Ishikawa (cell line): ENCODE measurements around the gene GMEB2.

Experiments
- CEBPB ChIP-seq: IDR thresholded peaks from 2 replicates; pipeline ENCODE4 v1.6.1; 2012
- CREB1 ChIP-seq: IDR thresholded peaks from 2 replicates; pipeline ENCODE4 v1.6.1; 2012; ENCODE audit warnings: low read depth
- EGR1 ChIP-seq: IDR thresholded peaks from 2 replicates; pipeline ENCODE4 v1.6.1; 2012
- EP300 ChIP-seq: IDR thresholded peaks from 2 replicates; pipeline ENCODE4 v1.6.1; 2012; ENCODE audit warnings: borderline replicate concordance
- FOXM1 ChIP-seq: IDR thresholded peaks from 2 replicates; pipeline ENCODE4 v1.6.1; 2012; ENCODE audit warnings: low read depth, borderline replicate concordance
- NFIC ChIP-seq: IDR thresholded peaks from 2 replicates; pipeline ENCODE4 v1.6.1; 2012
- RAD21 ChIP-seq: IDR thresholded peaks from 2 replicates; pipeline ENCODE4 v1.6.1; 2012; ENCODE audit warnings: low read depth
- TAF1 ChIP-seq: IDR thresholded peaks from 2 replicates; pipeline ENCODE4 v1.6.1; 2012; ENCODE audit warnings: low read depth, mild to moderate bottlenecking
- TCF12 ChIP-seq: IDR thresholded peaks from 2 replicates; pipeline ENCODE4 v1.6.1; 2012; ENCODE audit warnings: low read depth
- TEAD4 ChIP-seq: IDR thresholded peaks from 2 replicates; pipeline ENCODE4 v1.6.1; 2012
- YY1 ChIP-seq: IDR thresholded peaks from 2 replicates; pipeline ENCODE4 v1.6.1; 2012; ENCODE audit warnings: low read depth
- ZBTB7A ChIP-seq: IDR thresholded peaks from 2 replicates; pipeline ENCODE4 v1.6.1; 2012; ENCODE audit warnings: low read depth
- TF ChIP-seq, protein P1 (sequence below): IDR thresholded peaks from 2 replicates; pipeline ENCODE4 v1.6.1; 2012; ENCODE audit warnings: low read depth, mild to moderate bottlenecking
- TF ChIP-seq, protein P2 (sequence below): IDR thresholded peaks from 2 replicates; pipeline ENCODE4 v1.6.1; 2012
- TF ChIP-seq, protein P3 (sequence below): IDR thresholded peaks from 2 replicates; pipeline ENCODE4 v1.6.1; 2012

GMEB2 gene

DNA sequence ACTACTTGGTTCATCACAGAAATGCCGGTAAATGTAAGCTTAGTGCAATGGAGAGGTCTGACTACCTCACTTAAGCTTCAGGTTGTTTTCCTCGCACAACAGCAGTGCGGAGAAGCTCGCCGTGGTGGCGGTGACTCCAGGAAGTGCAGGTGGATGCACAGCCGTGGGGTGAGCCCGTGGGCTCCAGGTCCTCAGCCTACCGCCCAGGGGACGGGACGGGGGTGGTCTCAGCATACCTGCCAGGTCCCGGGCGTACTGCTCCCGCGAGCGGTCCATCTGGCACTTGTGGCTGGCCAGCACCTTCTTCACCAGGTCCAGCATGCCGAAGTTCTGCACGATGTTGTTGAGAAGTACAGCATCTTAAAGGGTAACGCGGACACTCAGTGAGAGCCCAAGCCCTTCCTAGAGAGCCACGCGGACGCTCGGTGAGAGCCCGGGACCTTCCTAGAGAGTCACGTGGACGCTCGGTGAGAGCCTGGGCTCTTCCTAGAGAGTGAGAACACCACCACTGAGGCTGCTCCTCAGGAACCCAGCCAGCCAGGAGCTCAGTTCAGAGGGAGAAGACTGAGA lies 35.0 kb downstream of the GMEB2 start:
- TF ChIP-seq, protein P1, sequence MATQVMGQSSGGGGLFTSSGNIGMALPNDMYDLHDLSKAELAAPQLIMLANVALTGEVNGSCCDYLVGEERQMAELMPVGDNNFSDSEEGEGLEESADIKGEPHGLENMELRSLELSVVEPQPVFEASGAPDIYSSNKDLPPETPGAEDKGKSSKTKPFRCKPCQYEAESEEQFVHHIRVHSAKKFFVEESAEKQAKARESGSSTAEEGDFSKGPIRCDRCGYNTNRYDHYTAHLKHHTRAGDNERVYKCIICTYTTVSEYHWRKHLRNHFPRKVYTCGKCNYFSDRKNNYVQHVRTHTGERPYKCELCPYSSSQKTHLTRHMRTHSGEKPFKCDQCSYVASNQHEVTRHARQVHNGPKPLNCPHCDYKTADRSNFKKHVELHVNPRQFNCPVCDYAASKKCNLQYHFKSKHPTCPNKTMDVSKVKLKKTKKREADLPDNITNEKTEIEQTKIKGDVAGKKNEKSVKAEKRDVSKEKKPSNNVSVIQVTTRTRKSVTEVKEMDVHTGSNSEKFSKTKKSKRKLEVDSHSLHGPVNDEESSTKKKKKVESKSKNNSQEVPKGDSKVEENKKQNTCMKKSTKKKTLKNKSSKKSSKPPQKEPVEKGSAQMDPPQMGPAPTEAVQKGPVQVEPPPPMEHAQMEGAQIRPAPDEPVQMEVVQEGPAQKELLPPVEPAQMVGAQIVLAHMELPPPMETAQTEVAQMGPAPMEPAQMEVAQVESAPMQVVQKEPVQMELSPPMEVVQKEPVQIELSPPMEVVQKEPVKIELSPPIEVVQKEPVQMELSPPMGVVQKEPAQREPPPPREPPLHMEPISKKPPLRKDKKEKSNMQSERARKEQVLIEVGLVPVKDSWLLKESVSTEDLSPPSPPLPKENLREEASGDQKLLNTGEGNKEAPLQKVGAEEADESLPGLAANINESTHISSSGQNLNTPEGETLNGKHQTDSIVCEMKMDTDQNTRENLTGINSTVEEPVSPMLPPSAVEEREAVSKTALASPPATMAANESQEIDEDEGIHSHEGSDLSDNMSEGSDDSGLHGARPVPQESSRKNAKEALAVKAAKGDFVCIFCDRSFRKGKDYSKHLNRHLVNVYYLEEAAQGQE: no peak
- no peak for TF ChIP-seq YY1
- TF ChIP-seq RAD21: no peak
- no peak for TF ChIP-seq CREB1

DNA sequence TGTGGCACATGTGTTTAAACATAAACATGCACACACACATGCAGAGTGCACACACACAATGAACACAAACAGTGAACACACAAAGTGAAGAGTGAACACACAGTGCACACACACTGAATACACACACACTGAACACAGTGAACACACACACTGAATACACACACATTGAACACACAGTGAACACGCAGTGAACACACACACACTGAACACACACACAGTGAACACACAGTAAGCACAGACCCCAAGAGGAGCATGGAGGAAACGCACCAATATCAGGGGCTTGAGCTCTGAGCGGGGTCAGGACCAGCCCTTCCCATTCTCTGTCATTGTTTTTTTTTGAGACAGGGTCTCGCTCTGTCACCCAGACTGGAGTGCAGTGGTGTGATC lies 35.8 kb downstream of the GMEB2 start:
- TF ChIP-seq, protein P2, sequence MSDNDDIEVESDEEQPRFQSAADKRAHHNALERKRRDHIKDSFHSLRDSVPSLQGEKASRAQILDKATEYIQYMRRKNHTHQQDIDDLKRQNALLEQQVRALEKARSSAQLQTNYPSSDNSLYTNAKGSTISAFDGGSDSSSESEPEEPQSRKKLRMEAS: no peak
- TF ChIP-seq RAD21: no peak
- TF ChIP-seq YY1: no peak
- no peak for TF ChIP-seq TCF12
- no peak for TF ChIP-seq ZBTB7A
- TF ChIP-seq CREB1: no peak
- TF ChIP-seq, protein P1: no peak
- no peak for TF ChIP-seq TEAD4
- TF ChIP-seq EP300: no peak
- TF ChIP-seq, protein P3, sequence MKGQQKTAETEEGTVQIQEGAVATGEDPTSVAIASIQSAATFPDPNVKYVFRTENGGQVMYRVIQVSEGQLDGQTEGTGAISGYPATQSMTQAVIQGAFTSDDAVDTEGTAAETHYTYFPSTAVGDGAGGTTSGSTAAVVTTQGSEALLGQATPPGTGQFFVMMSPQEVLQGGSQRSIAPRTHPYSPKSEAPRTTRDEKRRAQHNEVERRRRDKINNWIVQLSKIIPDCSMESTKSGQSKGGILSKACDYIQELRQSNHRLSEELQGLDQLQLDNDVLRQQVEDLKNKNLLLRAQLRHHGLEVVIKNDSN: no peak
- no peak for TF ChIP-seq FOXM1
- TF ChIP-seq EGR1: no peak
- no peak for TF ChIP-seq CEBPB
- no peak for TF ChIP-seq TAF1
- no peak for TF ChIP-seq NFIC

DNA sequence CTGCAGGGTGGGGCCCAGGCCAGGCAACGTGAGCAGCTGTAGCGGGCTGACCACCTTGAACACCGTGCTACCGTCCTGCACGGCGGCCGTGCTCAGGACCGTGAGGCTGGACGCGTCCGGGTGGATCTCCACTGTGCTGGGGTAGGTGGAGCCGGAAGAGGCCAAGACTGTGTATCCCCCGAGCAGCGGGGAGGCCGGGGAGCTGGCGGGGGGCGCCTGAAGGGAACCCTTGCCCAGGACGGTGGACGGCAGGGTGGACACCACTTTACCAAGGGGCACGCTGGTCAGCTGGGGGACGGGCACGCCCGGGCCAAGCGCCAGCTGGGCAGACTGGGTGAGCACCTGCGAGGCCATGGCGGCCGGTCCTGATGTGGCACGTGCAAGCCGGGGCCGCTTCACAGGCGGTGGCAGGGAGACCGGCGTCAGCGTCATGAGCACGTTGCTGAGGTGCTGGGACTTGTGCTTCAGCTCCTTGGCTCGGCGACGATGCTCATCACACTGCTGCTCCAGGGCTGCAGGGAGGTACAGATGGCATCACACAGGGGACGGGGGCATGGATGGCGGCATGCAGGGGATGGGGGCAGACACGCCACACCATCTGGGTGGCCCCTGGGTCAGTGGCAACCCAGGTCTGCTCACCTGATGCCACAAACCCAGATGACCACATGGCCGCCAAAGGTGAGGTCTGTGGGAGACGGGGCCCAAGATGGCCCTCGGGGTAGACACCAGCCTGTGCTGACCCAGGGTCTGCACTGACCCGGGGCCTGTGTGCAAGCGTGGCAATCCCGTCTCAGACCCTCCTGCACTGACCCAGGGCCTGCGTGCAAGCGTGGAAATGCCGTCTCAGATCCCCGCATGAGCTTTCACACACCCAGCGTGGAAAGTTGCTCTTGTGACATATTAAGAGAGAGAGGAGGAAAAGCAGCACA lies 36.4 kb downstream of the GMEB2 start:
- TF ChIP-seq CREB1: no peak
- no peak for TF ChIP-seq ZBTB7A
- no peak for TF ChIP-seq CEBPB
- TF ChIP-seq YY1: no peak
- no peak for TF ChIP-seq TAF1
- TF ChIP-seq RAD21: no peak
- no peak for TF ChIP-seq TCF12
- TF ChIP-seq EP300: no peak
- no peak for TF ChIP-seq FOXM1
- TF ChIP-seq TEAD4: no peak
- TF ChIP-seq, protein P1: no peak
- TF ChIP-seq, protein P3: no peak
- TF ChIP-seq, protein P2: no peak
- no peak for TF ChIP-seq EGR1
- no peak for TF ChIP-seq NFIC
